GM12872 (cell line): Measurements from ENCODE around the gene PDE8B.

ENCODE experiments used
- CTCF ChIP-seq: IDR thresholded peaks from 3 replicates; pipeline ENCODE4 v1.5.1; 2011; ENCODE audit warnings: low read depth, mild to moderate bottlenecking, low read length, moderate library complexity; ENCODE audit not compliant: insufficient read depth

Gene PDE8B

DNA sequence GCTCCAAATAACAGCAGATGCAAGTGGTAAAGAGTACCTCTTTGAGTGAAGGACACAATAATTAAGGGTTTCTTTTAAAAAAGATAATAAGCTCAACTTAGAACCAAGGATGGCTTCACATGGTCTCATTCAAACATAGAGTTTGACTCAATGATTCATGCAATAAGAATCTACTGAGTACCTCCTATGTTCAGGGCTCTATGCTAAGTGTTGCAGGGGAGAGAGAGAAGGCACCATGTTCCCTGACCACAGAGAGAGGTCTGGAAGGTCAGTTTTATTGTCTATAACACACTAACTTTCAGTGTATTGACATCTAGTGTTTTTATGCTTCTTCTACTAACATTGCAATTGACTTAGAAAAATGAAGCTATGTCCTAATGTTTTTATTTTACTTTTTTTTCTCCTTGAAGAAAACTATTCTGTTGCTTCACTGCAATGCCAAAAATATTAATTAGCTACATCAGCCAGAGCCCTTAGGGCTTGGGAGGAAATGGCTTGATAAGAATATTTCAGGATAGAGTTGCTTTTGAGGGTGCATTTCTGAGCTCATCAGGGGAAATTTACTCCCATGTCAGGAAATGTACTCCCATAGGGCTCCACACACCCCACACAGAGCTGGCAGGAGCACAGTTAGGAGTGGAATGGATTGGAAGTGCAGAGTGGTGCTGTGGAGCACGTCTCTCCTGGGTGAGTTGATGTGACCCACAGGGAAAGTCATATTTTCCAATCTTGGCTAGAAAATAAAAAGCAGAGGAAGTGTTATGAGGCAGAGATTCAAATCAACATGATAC is 106.6 kb downstream of the PDE8B start:
- no peak for TF ChIP-seq CTCF

DNA sequence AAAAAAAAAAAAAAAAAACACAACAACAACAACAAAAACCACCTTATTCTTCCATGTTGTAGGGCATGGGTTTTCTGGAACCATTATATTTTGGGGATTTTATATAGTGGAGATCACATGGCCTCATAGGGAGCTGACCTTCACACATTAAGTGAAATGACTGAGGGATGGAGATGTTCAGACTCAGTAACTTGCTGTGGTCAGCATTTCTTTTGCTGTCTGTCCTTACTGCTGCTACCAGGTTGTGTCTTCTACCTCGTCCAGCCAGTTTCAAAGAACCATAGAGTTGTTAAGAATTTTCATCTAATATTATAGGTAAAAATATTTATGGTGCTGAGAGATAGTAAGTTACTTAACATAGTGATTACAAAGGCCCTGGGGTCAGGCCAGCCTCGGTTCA is 107.6 kb downstream of the PDE8B start:
- no peak for TF ChIP-seq CTCF

DNA sequence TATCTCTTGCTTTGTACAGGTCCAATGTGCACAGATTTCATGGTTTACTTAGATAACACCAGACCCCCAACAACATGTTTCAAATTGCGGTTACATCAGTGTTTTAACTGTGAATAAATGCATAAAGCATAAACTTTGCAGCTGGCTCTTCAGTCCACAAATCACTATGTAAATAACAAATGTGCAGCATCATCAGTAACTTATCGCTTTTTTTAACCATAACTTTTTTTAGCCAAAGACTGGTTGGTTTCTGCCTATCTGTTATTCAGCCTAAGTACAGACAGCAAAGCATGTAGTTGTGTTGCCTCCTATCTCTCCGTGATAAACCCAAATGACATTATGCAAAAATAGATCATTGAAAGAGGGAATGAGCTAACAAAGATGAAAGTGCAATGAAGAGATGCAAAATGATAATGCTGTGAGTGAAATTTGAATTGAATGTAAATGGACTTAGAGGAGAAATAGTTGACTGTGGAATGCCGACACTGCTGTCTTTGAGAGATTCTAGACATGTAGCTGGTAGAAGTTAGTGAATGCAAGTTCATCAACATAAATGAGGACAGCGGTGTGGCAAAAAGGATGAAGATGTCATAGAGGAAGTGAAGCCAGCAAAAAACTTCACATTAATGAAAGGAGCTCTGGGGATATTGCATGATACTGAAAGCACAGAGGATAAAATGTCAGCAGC is 108.8 kb downstream of the PDE8B start:
- TF ChIP-seq CTCF: no peak

GRCh38 chr5:77321793-77322394 is 111.4 kb downstream of the PDE8B start:
- no peak for TF ChIP-seq CTCF

GRCh38 chr5:77322406-77322805 is 111.9 kb downstream of the PDE8B start:
- TF ChIP-seq CTCF: no peak

- no peak for TF ChIP-seq CTCF
These were observed 115.6 kb downstream of the PDE8B start for GRCh38 chr5:77325921-77326541.
